Pancreas (tissue), 10 donors: Measurements from ENCODE around the gene TMEM192. TPM values are rescaled to one million over a fixed set of nuclear protein-coding genes. Genes with fewer than 3 reads are reported as not detected.

Experiments used
- ATAC-seq, 4 donors: fragments of 200-7000 bp; cut with Tn5 transposase; one replicate each; pipeline versions ENCODE4 v1.8.0 to v1.9.1; 2020; ENCODE audit warnings: mild to moderate bottlenecking in 4 of 4, moderate library complexity in 4 of 4
- DNase-seq, 6 donors: peaks; one replicate each; pipeline ENCODE4 v3.0.0-alpha.2; 2020
- FAIRE-seq: peaks from 2 replicates; lab custom pipeline; 2012; peaks lifted over from hg19 to GRCh38; lab: Jason Lieb, UNC
- H3K27ac ChIP-seq, 4 donors: fragments of 200-600 bp; sonication (generic); 1 replicate in 3 of 4; 2 replicates in 1 of 4; pipeline versions ENCODE4 v1.5.0 to v1.8.0; 2020
- H3K27me3 ChIP-seq, 4 donors: fragments of 200-600 bp; one replicate each; pipeline ENCODE4 v1.8.0; 2021
- H3K36me3 ChIP-seq, 3 donors: fragments of 200-600 bp; sonication (generic) in 1 of 3; one replicate each; pipeline versions ENCODE4 v1.5.0 to v1.8.0; 2020 to 2021
- H3K4me1 ChIP-seq, 3 donors: fragments of 200-600 bp; one replicate each; pipeline ENCODE4 v1.8.0; 2021
- H3K4me3 ChIP-seq, 4 donors: fragments of 200-600 bp; sonication (generic) in 2 of 4; one replicate each; pipeline versions ENCODE4 v1.5.0 to v1.8.0; 2020 to 2021
- H3K9me3 ChIP-seq, 4 donors: fragments of 200-600 bp; one replicate each; pipeline ENCODE4 v1.8.0; 2021
- CTCF ChIP-seq, 4 donors: fragments of 200-600 bp; sonication (generic) in 3 of 4; IDR thresholded peaks; one replicate each; pipeline versions ENCODE4 v1.5.0 to v1.8.0; 2021; ENCODE audit warnings: antibody characterized with exemption in 4 of 4
- WGBS, 2 donors: extraction: QIAGEN DNeasy Blood & Tissue Kit; methylation state at CpG; one replicate each; pipeline ENCODE4 v1.1.7; 2013; 5-methylcytosine and 5-hydroxymethylcytosine counted together
- intact Hi-C, 3 donors: fragments of 100-400 bp; cut with DNase I; formaldehyde crosslinking; loops; one replicate each; pipeline versions ENCODE4 v1.11.1 to v1.14.2; 2022
- polyA plus RNA-seq, 2 donors: library from polyadenylated mRNA; stranded (reverse); fragments of 200-250 nt; gene quantifications; one replicate each; pipeline ENCODE4 v1.2.3, GENCODE V29; 2013
- total RNA-seq, 6 donors: library from RNA; stranded (reverse); fragmentation: NEBNext Ultra II Directional in 4 of 6; extraction: Animal tissue kit (Norgen Biotek cat#: 25700) in 4 of 6; gene quantifications; one replicate each; pipeline versions ENCODE4 v1.2.1 to v1.2.4, GENCODE V29; 2021 to 2023
- donor health status: healthy with polysubstance abuse.
- donor health status: DM: no; HTN: no; CAD: no; lungs with moderate emphysema.
- donor health status: DM: no; HTN: no; CAD: no.
- donor health status: control.
- donor health status: control.
- donor health status: Bipolar disorder and iron deficiency.
- donor health status: DM: yes; HTN: yes; CAD: no.
- donor health status: DM: no; HTN: no; CAD: no.
- donor health status: DM: no; HTN: no; CAD: no.
- donor health status: DM: yes; HTN: yes; CAD: no.

The TMEM192 gene
- total and polyA plus RNA-seq, 8 donors: 4.2 to 17.1 (median 13.2) TPM

GRCh38 chr4:165151734-165152133, 39.1 kb upstream of the TMEM192 start:
- TF ChIP-seq CTCF (IDR thresholded peaks at IDR 0.05): no peak
- no peak overlapping the region for H3K27ac ChIP-seq
- no peak overlapping the region for H3K4me3 ChIP-seq
- H3K27me3 ChIP-seq: no peaks in the 10 kb centered on the region
- no peaks in the 10 kb centered on the region for H3K9me3 ChIP-seq
- no peak for ATAC-seq
- H3K36me3 ChIP-seq: no peaks in the 10 kb centered on the region
- DNase-seq: no peak
- FAIRE-seq: no peak
- no peaks in the 10 kb centered on the region for H3K4me1 ChIP-seq
- intact Hi-C loops: no loop called here

- H3K9me3 ChIP-seq: no peaks in the 10 kb centered on the region
- no peaks in the 10 kb centered on the region for H3K27me3 ChIP-seq
- intact Hi-C loops: no loop called here
- H3K4me1 ChIP-seq: no peaks in the 10 kb centered on the region
- no peak for DNase-seq
- 34 to 39% methylated on average over 3 of the region's 3 CpGs for WGBS, 2 donors
- FAIRE-seq: no peak
- TF ChIP-seq CTCF (IDR thresholded peaks at IDR 0.05): no peak
- no peak for ATAC-seq
- no peak overlapping the region for H3K4me3 ChIP-seq
- no peaks in the 10 kb centered on the region for H3K36me3 ChIP-seq
- H3K27ac ChIP-seq: no peak overlapping the region
These were observed 37.9 kb upstream of the TMEM192 start for GRCh38 chr4:165150545-165150944.

DNA sequence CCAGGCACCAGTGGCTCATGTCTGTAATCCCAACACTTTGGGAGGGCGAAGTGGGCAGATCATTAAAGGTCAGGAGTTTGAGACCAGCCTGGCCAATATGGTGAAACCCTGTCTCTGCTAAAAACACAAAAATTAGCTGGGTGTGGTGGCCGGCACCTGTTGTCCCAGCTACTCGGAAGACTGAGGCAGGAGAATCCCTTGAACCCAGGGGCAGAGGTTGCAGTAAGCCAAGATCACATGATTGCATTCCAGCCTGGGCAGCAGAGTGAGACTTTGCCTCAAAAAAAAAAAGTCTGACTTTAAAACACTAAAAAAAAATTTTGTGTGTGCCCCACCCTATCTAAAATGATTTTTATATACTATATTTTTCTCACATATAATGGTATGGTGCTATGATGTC, 26.2 kb upstream of the TMEM192 start:
- ATAC-seq (no peak), FAIRE-seq (no peak), DNase-seq (no peak)
- Histone ChIP-seq H3K27me3 (no peaks in the 10 kb centered on the region), H3K36me3 (no peaks in the 10 kb centered on the region), H3K27ac (no peak overlapping the region), H3K4me1 (no peaks in the 10 kb centered on the region), H3K9me3 (no peaks in the 10 kb centered on the region), H3K4me3 (no peak overlapping the region)
- intact Hi-C loops: loop anchor here in 1 of 3 donors (10.0 kb wide), 1 partner anchor 326 kb away; no protein-coding TSS in a partner anchor
- WGBS, 2 donors: 83 to 90% methylated on average over 3 of the region's 3 CpGs
- no peak for TF ChIP-seq CTCF (IDR thresholded peaks at IDR 0.05)

DNA sequence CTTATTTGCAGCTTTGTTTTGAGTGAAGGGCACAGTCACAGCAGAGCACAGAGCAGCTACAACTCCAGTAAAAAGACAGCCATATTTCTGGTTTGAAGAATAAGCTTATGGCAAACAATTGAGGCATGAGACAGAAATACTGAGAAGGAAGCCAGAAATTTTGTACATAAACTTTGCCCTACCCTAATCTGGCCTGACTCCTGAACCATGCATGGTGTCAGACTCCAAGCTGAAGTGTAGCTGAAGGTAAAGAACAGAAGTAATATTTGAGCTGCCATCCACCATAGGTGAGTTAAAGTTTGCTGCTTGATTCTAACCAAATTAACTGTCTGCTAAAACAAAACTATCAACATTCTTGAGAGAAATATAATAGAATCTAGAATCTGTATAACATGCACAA, 24.5 kb upstream of the TMEM192 start:
- DNase-seq: no peak
- Histone ChIP-seq H3K9me3 (no peaks in the 10 kb centered on the region), H3K4me3 (no peak overlapping the region), H3K27ac (no peak overlapping the region), H3K27me3 (no peaks in the 10 kb centered on the region), H3K4me1 (no peaks in the 10 kb centered on the region), H3K36me3 (no peaks in the 10 kb centered on the region)
- intact Hi-C loops: loop anchor here in 1 of 3 donors (10.0 kb wide), 1 partner anchor 328 kb away; no protein-coding TSS in a partner anchor
- ATAC-seq: no peak
- FAIRE-seq: no peak
- TF ChIP-seq CTCF (IDR thresholded peaks at IDR 0.05): no peak

DNA sequence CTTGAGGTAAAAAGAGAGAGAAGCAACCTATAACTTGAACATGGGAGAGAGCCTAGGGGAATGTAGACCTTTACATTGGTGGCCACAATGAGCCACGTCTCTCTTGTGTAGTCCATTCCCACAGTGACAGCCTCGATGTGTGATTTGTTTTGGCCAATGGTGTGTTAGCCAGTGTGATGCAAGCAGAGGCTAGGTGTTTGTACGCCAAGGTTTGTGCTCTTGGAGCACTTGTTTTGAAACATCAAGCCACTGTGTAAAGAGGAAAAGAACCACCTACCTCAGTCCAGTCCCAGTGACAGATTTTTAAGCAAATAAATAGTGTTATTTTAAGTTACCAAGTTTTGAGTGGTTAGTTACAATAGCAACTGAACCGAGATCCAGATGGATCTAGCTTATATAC, 23.9 kb upstream of the TMEM192 start:
- Histone ChIP-seq H3K36me3 (no peaks in the 10 kb centered on the region), H3K9me3 (no peaks in the 10 kb centered on the region), H3K4me3 (no peak overlapping the region), H3K27ac (no peak overlapping the region), H3K4me1 (no peaks in the 10 kb centered on the region), H3K27me3 (no peaks in the 10 kb centered on the region)
- DNase-seq (no peak), ATAC-seq (no peak), FAIRE-seq (no peak)
- intact Hi-C loops: loop anchor here in 1 of 3 donors (10.0 kb wide), 1 partner anchor 328 kb away; no protein-coding TSS in a partner anchor
- no peak for TF ChIP-seq CTCF (IDR thresholded peaks at IDR 0.05)
- 62 to 75% methylated on average over 4 of the region's 4 CpGs for WGBS, 2 donors
